HepG2 (cell line): ENCODE results near the gene M1AP. TPM values are rescaled to one million over a fixed set of nuclear protein-coding genes. Genes with fewer than 3 reads are reported as not detected.

Experiments
- ATAC-seq: fragments of 200-7000 bp; cut with Tn5 transposase; 3 replicates; pipeline ENCODE4 v1.9.1; 2020; ENCODE audit warnings: mild to moderate bottlenecking, moderate library complexity
- BruUV-seq: library from RNA; stranded (reverse); fragments of 400-500 nt; replicated peaks from 2 replicates; lab custom pipeline; 2021; lab: Mats Ljungman, UMichigan
- CTCF ChIA-PET: fragments of 300-600 bp; formaldehyde crosslinking; extraction: SDS; loops from one replicate; lab custom pipeline; 2021; ENCODE audit warnings: low total read pairs, inconsistent platforms, low intra/inter-chr PET ratio; lab: Yijun Ruan, JAX
- POLR2A ChIA-PET: fragments of 350-600 bp; sonication (Branson Sonifier 250); formaldehyde crosslinking; loops from one replicate; lab custom pipeline; 2020; ENCODE audit warnings: antibody characterized with exemption, inconsistent platforms; lab: Yijun Ruan, JAX
- DNase-seq: peaks from one replicate; pipeline ENCODE4 v3.0.0-alpha.2; 2015; ENCODE audit warnings: low spot score
- FAIRE-seq: peaks from 3 replicates; lab custom pipeline; 2011; peaks lifted over from hg19 to GRCh38; lab: Jason Lieb, UNC
- H2AFZ ChIP-seq: one replicate; pipeline ENCODE4 v1.6.1; 2011; ENCODE audit warnings: low read length, inconsistent platforms
- H3K27ac ChIP-seq: fragments of 300-600 bp; 3 replicates; pipeline ENCODE4 v1.8.0; 2011; ENCODE audit warnings: mixed run types, mild to moderate bottlenecking, mixed read lengths, low read length, inconsistent platforms; ENCODE audit not compliant: insufficient read depth; ENCODE audit errors: extremely low read length
- H3K27me3 ChIP-seq, 2 experiments: fragments of 200-600 bp in 1 of 2; 2 replicates in 1 of 2; 3 replicates in 1 of 2; pipeline versions ENCODE4 v1.6.0 to v1.8.0; 2011; ENCODE audit warnings: low read length in 2 of 2, mild to moderate bottlenecking in 2 of 2, moderate library complexity in 2 of 2, inconsistent platforms in 1 of 2; ENCODE audit not compliant: insufficient read depth in 2 of 2, control insufficient read depth in 1 of 2
- H3K36me3 ChIP-seq, 2 experiments: fragments of 200-600 bp in 1 of 2; replicated peaks in 1 of 2; 2 replicates in 1 of 2; 3 replicates in 1 of 2; pipeline versions ENCODE4 v1.5.1 to v1.8.0; 2011; ENCODE audit warnings: low read length in 2 of 2, inconsistent platforms in 1 of 2; ENCODE audit not compliant: insufficient read depth in 2 of 2, control insufficient read depth in 1 of 2
- H3K4me1 ChIP-seq: 2 replicates; pipeline ENCODE4 v1.5.1; 2012; ENCODE audit warnings: low read length, inconsistent platforms; ENCODE audit not compliant: insufficient read depth
- H3K4me2 ChIP-seq: 2 replicates; pipeline ENCODE4 v1.6.0; 2011; ENCODE audit warnings: low read depth, low read length, inconsistent platforms
- H3K4me3 ChIP-seq, 3 experiments: fragments of 200-600 bp in 1 of 3; sonication (generic), shearing (Covaris generic) in 1 of 3; replicated peaks in 1 of 3; 2 replicates each; pipeline ENCODE4 v1.5.1; 2011 to 2016; ENCODE audit warnings: low read length in 3 of 3, inconsistent platforms in 2 of 3, low read depth in 2 of 3, mild to moderate bottlenecking in 2 of 3, control low read depth in 1 of 3, mixed read lengths in 1 of 3; ENCODE audit not compliant: insufficient read depth in 1 of 3
- H3K79me2 ChIP-seq: one replicate; pipeline ENCODE4 v1.6.1; 2011; ENCODE audit warnings: low read length, inconsistent platforms; ENCODE audit not compliant: insufficient read depth
- H3K9ac ChIP-seq: 2 replicates; pipeline ENCODE4 v1.6.0; 2011; ENCODE audit warnings: mild to moderate bottlenecking, low read depth, low read length, inconsistent platforms; ENCODE audit not compliant: insufficient read depth
- H3K9me3 ChIP-seq: 2 replicates; pipeline ENCODE4 v1.5.1; 2012; ENCODE audit warnings: mild to moderate bottlenecking, low read length
- H4K20me1 ChIP-seq: 2 replicates; pipeline ENCODE4 v1.6.0; 2011; ENCODE audit warnings: inconsistent platforms, mild to moderate bottlenecking, low read length, moderate library complexity; ENCODE audit not compliant: insufficient read depth
- ATF7 ChIP-seq, 2 experiments: fragments of 450-650 bp in 1 of 2; sonication (generic) in 1 of 2; formaldehyde crosslinking in 1 of 2; IDR thresholded peaks; 2 replicates each; pipeline versions ENCODE4 v1.4.0 to v1.6.1; 2016 to 2020; ENCODE audit warnings: antibody characterized with exemption in 1 of 2, mild to moderate bottlenecking in 1 of 2, missing genetic modification reagents in 1 of 2
- CREM ChIP-seq, 2 experiments: sonication (generic) in 1 of 2; formaldehyde crosslinking in 1 of 2; IDR thresholded peaks; 2 replicates each; pipeline versions ENCODE4 v1.4.0 to v1.6.1; 2016 to 2020; ENCODE audit warnings: antibody characterized with exemption in 1 of 2, mild to moderate bottlenecking in 1 of 2, missing genetic modification reagents in 1 of 2
- DDIT3 ChIP-seq: sonication (generic); formaldehyde crosslinking; IDR thresholded peaks from 2 replicates; pipeline ENCODE4 v1.4.0; 2020; ENCODE audit warnings: mild to moderate bottlenecking, missing genetic modification reagents
- MAFF ChIP-seq: IDR thresholded peaks from 2 replicates; pipeline ENCODE4 v1.6.1; 2011; ENCODE audit warnings: low read depth, low read length, improper control_type of control experiment
- MEF2D ChIP-seq: sonication (generic); formaldehyde crosslinking; IDR thresholded peaks from 2 replicates; pipeline ENCODE4 v1.5.1; 2020; ENCODE audit warnings: mild to moderate bottlenecking, missing genetic modification reagents
- MIER2 ChIP-seq: IDR thresholded peaks from 2 replicates; pipeline ENCODE4 v1.6.1; 2016; ENCODE audit warnings: missing biosample characterization, missing genetic modification reagents
- MXI1 ChIP-seq: IDR thresholded peaks from 3 replicates; pipeline ENCODE4 v1.6.1; 2012; ENCODE audit warnings: low read depth, low read length, inconsistent platforms, borderline replicate concordance
- PRPF4 ChIP-seq: fragments of 200-400 bp; formaldehyde crosslinking; IDR thresholded peaks from 2 replicates; pipeline ENCODE4 v1.6.1; 2016; ENCODE audit warnings: low read length, low read depth; ENCODE audit not compliant: poor library complexity, severe bottlenecking
- ZNF121 ChIP-seq: sonication (generic); formaldehyde crosslinking; IDR thresholded peaks from 2 replicates; pipeline ENCODE4 v1.5.0; 2020; ENCODE audit warnings: mild to moderate bottlenecking, missing genetic modification reagents
- ZNF609 ChIP-seq: sonication (generic); formaldehyde crosslinking; IDR thresholded peaks from 2 replicates; pipeline ENCODE4 v1.4.0; 2020; ENCODE audit warnings: mild to moderate bottlenecking, missing genetic modification reagents, borderline replicate concordance
- WGBS: methylation state at CpG from one replicate; pipeline ENCODE4 v1.1.6; 2017; ENCODE audit warnings: low lambda C conversion rate; 5-methylcytosine and 5-hydroxymethylcytosine counted together
- in situ Hi-C: cut with HindIII; loops from 2 replicates; pipeline ENCODE4 v1.10.0; 2017; ENCODE audit warnings: low pct_unique_long_range_greater_than_20kb; ENCODE audit not compliant: extremely low pct_ligation_motif_present
- intact Hi-C: fragments of 100-400 bp; cut with micrococcal nuclease; formaldehyde crosslinking; loops from one replicate; pipeline ENCODE4 v1.10.0; 2022; ENCODE audit not compliant: unreplicated experiment
- polyA plus RNA-seq, 8 experiments: library from polyadenylated mRNA; depleted of rRNA in 3 of 8; stranded (reverse) in 7 of 8; unstranded in 1 of 8; fragments of >200 nt; fragmentation: Illumina TruSeq in 4 of 8; extraction: Trizol in 4 of 8; gene quantifications; 2 replicates each; pipeline versions ENCODE4 v1.2.1 to v1.2.3, GENCODE V29; 2011 to 2016; ENCODE audit warnings: low read depth in 4 of 8, missing spikeins in 1 of 8, mixed read lengths in 1 of 8; ENCODE audit not compliant: insufficient read depth in 1 of 8
- total RNA-seq, 5 experiments: library from RNA; depleted of rRNA; stranded (reverse); fragments of >200 nt; fragmentation: Illumina TruSeq; extraction: Trizol; gene quantifications; 2 replicates each; pipeline ENCODE4 v1.2.3, GENCODE V29; 2016; ENCODE audit warnings: low read depth in 1 of 5
- TF ChIP-seq, protein P1 (sequence below): sonication (generic); formaldehyde crosslinking; IDR thresholded peaks from 2 replicates; pipeline ENCODE4 v1.4.0; 2020; ENCODE audit warnings: missing genetic modification reagents, borderline replicate concordance

Gene M1AP
- total and polyA plus RNA-seq, 2 of the 13 experiments (the other 11 are each of a cell fraction or from before 2014, with no cell fraction given): not detected

DNA sequence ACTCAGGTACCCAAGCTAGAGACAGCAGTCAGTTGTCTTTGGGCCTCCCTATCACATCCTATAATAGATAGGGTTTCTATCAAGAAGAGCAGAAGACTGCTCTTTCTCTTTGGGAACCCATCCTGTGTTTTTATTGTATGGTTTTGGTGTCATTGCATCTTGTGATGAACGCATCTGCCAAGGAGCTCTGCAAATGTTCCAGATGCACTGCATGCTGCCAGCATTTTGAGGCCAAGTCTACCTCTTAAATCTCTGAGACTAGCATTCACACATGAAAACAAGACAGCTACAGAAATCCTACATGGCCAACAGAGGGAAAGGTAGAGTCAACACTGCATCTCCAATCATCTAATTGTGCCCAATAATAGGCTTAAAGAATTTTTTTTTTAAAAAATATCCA lies 20.0 kb upstream of the M1AP start:
- H3K9me3 ChIP-seq: no peaks in the 10 kb centered on the region
- H3K9ac ChIP-seq: no peak overlapping the region
- H3K79me2 ChIP-seq: no peaks in the 10 kb centered on the region
- no peak for ATAC-seq
- CTCF ChIA-PET: no interaction called here
- POLR2A ChIA-PET: no interaction called here
- intact Hi-C loops (no loop called here), in situ Hi-C loops (no loop called here)
- H4K20me1 ChIP-seq: no peaks in the 10 kb centered on the region
- no peak overlapping the region for H2AFZ ChIP-seq
- FAIRE-seq: no peak
- no peaks in the 10 kb centered on the region for H3K4me1 ChIP-seq
- WGBS: 92% methylated on average over 1 of the region's 1 CpG
- no peak overlapping the region for H3K4me2 ChIP-seq
- H3K27ac ChIP-seq: no peak overlapping the region
- H3K27me3 ChIP-seq: no peaks in the 10 kb centered on the region
- H3K4me3 ChIP-seq: no peak overlapping the region
- DNase-seq: no peak
- TF ChIP-seq PRPF4 (no peak), ATF7 (IDR thresholded peaks at IDR 0.05) (no peak), ATF7 (CRISPR knock-in tag; IDR thresholded peaks at IDR 0.05) (no peak)
- no TSS peak for BruUV-seq
- H3K36me3 ChIP-seq: no peaks in the 10 kb centered on the region; a peak in 1 of 5 replicates

DNA sequence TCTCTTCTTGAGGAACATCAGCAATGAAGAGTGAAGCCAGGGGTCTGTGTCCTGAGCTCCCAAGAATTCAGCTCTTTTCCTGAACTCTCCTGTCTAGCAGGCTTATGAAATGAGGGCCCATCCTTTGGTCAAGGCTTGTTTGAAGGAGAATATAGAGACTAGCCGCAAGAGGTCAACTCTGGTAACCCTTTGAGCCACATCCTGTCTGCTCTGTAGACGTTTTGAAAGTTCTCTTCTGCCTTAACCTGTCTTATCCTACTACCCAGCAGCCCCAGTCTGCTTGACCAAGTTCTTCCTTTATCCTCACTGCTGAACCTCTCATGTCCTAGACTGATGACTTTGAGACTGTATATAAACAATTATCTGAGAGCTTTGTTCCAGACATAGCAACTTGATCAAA lies 11.3 kb upstream of the M1AP start:
- DNase-seq (no peak), ATAC-seq (no peak), FAIRE-seq (no peak)
- no TSS peak for BruUV-seq
- Histone ChIP-seq H3K27ac (no peak overlapping the region), H3K27me3 (no peaks in the 10 kb centered on the region), H3K9me3 (no peaks in the 10 kb centered on the region), H4K20me1 (no peaks in the 10 kb centered on the region), H3K79me2 (no peaks in the 10 kb centered on the region), H3K9ac (no peak overlapping the region), H3K4me1 (peaks cover 10% of the 10 kb centered on the region), H3K4me2 (no peak overlapping the region), H3K4me3 (no peak overlapping the region), H3K36me3 (no peaks in the 10 kb centered on the region; a peak in 1 of 5 replicates), H2AFZ (no peak overlapping the region)
- POLR2A ChIA-PET: no interaction called here
- in situ Hi-C loops: no loop called here
- CTCF ChIA-PET: no interaction called here
- intact Hi-C loops: no loop called here
- WGBS: 58% methylated on average over 2 of the region's 2 CpGs
- no peak for TF ChIP-seq ZNF121 (CRISPR knock-in tag)
- no peak for TF ChIP-seq MXI1
- no peak for TF ChIP-seq ZNF609
- no peak for TF ChIP-seq MAFF
- no peak for TF ChIP-seq MEF2D
- TF ChIP-seq DDIT3 (CRISPR knock-in tag): no peak
- no peak for TF ChIP-seq CREM (IDR thresholded peaks at IDR 0.05)
- TF ChIP-seq CREM (CRISPR knock-in tag; IDR thresholded peaks at IDR 0.05): no peak
- no peak for TF ChIP-seq MIER2 (CRISPR knock-in tag)
- TF ChIP-seq, protein P1, sequence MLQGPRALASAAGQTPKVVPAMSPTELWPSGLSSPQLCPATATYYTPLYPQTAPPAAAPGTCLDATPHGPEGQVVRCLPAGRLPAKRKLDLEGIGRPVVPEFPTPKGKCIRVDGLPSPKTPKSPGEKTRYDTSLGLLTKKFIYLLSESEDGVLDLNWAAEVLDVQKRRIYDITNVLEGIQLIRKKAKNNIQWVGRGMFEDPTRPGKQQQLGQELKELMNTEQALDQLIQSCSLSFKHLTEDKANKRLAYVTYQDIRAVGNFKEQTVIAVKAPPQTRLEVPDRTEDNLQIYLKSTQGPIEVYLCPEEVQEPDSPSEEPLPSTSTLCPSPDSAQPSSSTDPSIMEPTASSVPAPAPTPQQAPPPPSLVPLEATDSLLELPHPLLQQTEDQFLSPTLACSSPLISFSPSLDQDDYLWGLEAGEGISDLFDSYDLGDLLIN (CRISPR knock-in tag): no peak
